22Rv1 (cell line): ENCODE results near the gene ANKRD13A.

ENCODE experiments used
- CTCF ChIP-seq: fragments of 450-650 bp; IDR thresholded peaks from 2 replicates; pipeline ENCODE4 v1.5.1; 2017; ENCODE audit warnings: mild to moderate bottlenecking
- ZFX ChIP-seq: fragments of 450-650 bp; IDR thresholded peaks from 2 replicates; pipeline ENCODE4 v1.6.1; 2017; ENCODE audit warnings: antibody characterized with exemption, borderline replicate concordance

DNA sequence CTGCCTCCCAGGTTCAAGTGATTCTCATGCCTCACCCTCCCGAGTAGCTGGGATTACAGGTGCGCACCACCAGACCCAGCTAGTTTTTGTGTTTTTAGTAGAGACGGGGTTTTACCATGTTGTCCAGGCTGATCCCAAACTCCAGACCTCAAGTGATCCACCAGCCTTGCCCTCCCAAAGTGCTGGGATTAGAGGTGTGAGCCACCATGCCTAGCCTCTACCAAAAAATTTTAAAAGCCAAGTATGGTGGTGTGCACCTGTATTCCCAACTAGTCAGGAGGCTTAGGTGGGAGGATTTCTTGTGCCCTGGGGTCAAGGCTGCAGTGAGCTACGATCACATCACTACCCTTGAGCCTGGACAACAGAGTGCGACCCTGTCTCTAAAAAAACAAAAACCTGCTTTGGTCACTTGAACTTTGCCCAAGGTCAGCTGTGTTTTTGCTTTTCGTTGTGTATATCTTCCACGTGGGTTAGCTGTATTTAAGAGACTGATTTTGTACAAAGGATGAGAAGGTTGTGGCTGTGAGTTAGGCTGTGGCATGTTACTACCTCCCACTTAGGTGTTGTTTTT, 36.4 kb downstream of the ANKRD13A start:
- TF ChIP-seq CTCF (no peak), ZFX (no peak)
